BE2C (cell line): ENCODE results near the gene CRMP1.

Experiments
- DNase-seq: peaks from one replicate; pipeline ENCODE4 v3.0.0-alpha.2; 2020
- H3K27me3 ChIP-seq: fragments of 250-450 bp; sonication (Bioruptor Pico); 2 replicates; pipeline ENCODE4 v1.5.1; 2020; ENCODE audit warnings: mild to moderate bottlenecking
- H3K36me3 ChIP-seq: fragments of 250-450 bp; sonication (Bioruptor Pico); 2 replicates; pipeline ENCODE4 v1.5.1; 2020; ENCODE audit warnings: mild to moderate bottlenecking
- H3K4me1 ChIP-seq: fragments of 250-450 bp; sonication (Bioruptor Pico); 2 replicates; pipeline ENCODE4 v1.5.1; 2020
- H3K4me3 ChIP-seq: 2 replicates; pipeline ENCODE4 v1.5.1; 2011; ENCODE audit warnings: low read depth, low read length
- H3K9me3 ChIP-seq: fragments of 250-450 bp; sonication (Bioruptor Pico); 2 replicates; pipeline ENCODE4 v1.5.1; 2020
- TF ChIP-seq, protein P1 (sequence below): IDR thresholded peaks from 2 replicates; pipeline ENCODE4 v1.5.1; 2012; ENCODE audit warnings: mild to moderate bottlenecking, low read depth, low read length

Gene CRMP1

GRCh38 chr4:5785806-5786680, 106.8 kb downstream of the CRMP1 start:
- H3K9me3 ChIP-seq, result no peaks in the 10 kb centered on the region
- no peak for DNase-seq
- no peaks in the 10 kb centered on the region for H3K27me3 ChIP-seq
- TF ChIP-seq, protein P1, sequence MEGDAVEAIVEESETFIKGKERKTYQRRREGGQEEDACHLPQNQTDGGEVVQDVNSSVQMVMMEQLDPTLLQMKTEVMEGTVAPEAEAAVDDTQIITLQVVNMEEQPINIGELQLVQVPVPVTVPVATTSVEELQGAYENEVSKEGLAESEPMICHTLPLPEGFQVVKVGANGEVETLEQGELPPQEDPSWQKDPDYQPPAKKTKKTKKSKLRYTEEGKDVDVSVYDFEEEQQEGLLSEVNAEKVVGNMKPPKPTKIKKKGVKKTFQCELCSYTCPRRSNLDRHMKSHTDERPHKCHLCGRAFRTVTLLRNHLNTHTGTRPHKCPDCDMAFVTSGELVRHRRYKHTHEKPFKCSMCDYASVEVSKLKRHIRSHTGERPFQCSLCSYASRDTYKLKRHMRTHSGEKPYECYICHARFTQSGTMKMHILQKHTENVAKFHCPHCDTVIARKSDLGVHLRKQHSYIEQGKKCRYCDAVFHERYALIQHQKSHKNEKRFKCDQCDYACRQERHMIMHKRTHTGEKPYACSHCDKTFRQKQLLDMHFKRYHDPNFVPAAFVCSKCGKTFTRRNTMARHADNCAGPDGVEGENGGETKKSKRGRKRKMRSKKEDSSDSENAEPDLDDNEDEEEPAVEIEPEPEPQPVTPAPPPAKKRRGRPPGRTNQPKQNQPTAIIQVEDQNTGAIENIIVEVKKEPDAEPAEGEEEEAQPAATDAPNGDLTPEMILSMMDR, result no peak
- no peaks in the 10 kb centered on the region for H3K36me3 ChIP-seq
- H3K4me3 ChIP-seq, result no peak overlapping the region
- no peaks in the 10 kb centered on the region for H3K4me1 ChIP-seq

GRCh38 chr4:5784960-5785611, 107.8 kb downstream of the CRMP1 start:
- TF ChIP-seq, protein P1, result no peak

GRCh38 chr4:5784021-5784420, 108.9 kb downstream of the CRMP1 start:
- no peaks in the 10 kb centered on the region for H3K36me3 ChIP-seq
- DNase-seq, result no peak
- TF ChIP-seq, protein P1, result no peak

More at GRCh38 chr4:5784960-5785611, 107.8 kb downstream of the CRMP1 start:
- DNase-seq, result no peak
- no peaks in the 10 kb centered on the region for H3K36me3 ChIP-seq
- no peak overlapping the region for H3K4me3 ChIP-seq
- no peaks in the 10 kb centered on the region for H3K4me1 ChIP-seq
- no peaks in the 10 kb centered on the region for H3K27me3 ChIP-seq
- no peaks in the 10 kb centered on the region for H3K9me3 ChIP-seq

GRCh38 chr4:5783486-5783885, 109.4 kb downstream of the CRMP1 start:
- H3K36me3 ChIP-seq, result no peaks in the 10 kb centered on the region
- H3K4me3 ChIP-seq, result no peak overlapping the region
- H3K27me3 ChIP-seq, result no peaks in the 10 kb centered on the region
- H3K9me3 ChIP-seq, result no peaks in the 10 kb centered on the region
- H3K4me1 ChIP-seq, result no peaks in the 10 kb centered on the region
- TF ChIP-seq, protein P1, result no peak
- DNase-seq, result no peak

More at GRCh38 chr4:5784021-5784420, 108.9 kb downstream of the CRMP1 start:
- no peaks in the 10 kb centered on the region for H3K4me1 ChIP-seq
- H3K4me3 ChIP-seq, result no peak overlapping the region
- H3K27me3 ChIP-seq, result no peaks in the 10 kb centered on the region
- H3K9me3 ChIP-seq, result no peaks in the 10 kb centered on the region

GRCh38 chr4:5782829-5783476, 109.9 kb downstream of the CRMP1 start:
- DNase-seq, result no peak
- Histone ChIP-seq H3K9me3 (no peaks in the 10 kb centered on the region), H3K4me1 (no peaks in the 10 kb centered on the region), H3K4me3 (no peak overlapping the region), H3K36me3 (no peaks in the 10 kb centered on the region), H3K27me3 (no peaks in the 10 kb centered on the region)
- TF ChIP-seq, protein P1, result no peak
